NT2/D1 (cell line): ENCODE data around the gene SIRT2.
A peak's percentile ranks its signal among the peaks of the same experiment; 100 is the strongest.

Experiments
- DNase-seq: peaks from one replicate; pipeline ENCODE4 v3.0.0-alpha.2; 2011; ENCODE audit warnings: low read depth, low spot score
- H3K27me3 ChIP-seq: 2 replicates; pipeline ENCODE4 v1.6.0; 2011; ENCODE audit warnings: mild to moderate bottlenecking; ENCODE audit not compliant: insufficient read length, insufficient read depth
- H3K36me3 ChIP-seq: 2 replicates; pipeline ENCODE4 v1.6.1; 2011; ENCODE audit warnings: mild to moderate bottlenecking, low read length, mixed read lengths; ENCODE audit not compliant: insufficient read depth, insufficient read length
- H3K4me1 ChIP-seq: 2 replicates; pipeline ENCODE4 v1.5.1; 2011; ENCODE audit not compliant: insufficient read depth, insufficient read length
- H3K4me3 ChIP-seq: 2 replicates; pipeline ENCODE4 v1.5.1; 2011; ENCODE audit warnings: low read depth; ENCODE audit not compliant: insufficient read length
- H3K9ac ChIP-seq: 2 replicates; pipeline ENCODE4 v1.6.0; 2011; ENCODE audit warnings: low read depth; ENCODE audit not compliant: insufficient read length
- H3K9me3 ChIP-seq: 2 replicates; pipeline ENCODE4 v1.5.1; 2011; ENCODE audit warnings: mild to moderate bottlenecking, low read length; ENCODE audit not compliant: insufficient read depth
- SUZ12 ChIP-seq: IDR thresholded peaks from 2 replicates; pipeline ENCODE4 v1.6.1; 2011; ENCODE audit not compliant: insufficient read length, insufficient read depth; ENCODE audit errors: extremely low read depth
- YY1 ChIP-seq: IDR thresholded peaks from 2 replicates; pipeline ENCODE4 v1.6.1; 2011; ENCODE audit not compliant: insufficient read length, insufficient read depth
- ZNF274 ChIP-seq: IDR thresholded peaks from 2 replicates; pipeline ENCODE4 v1.6.1; 2011; ENCODE audit warnings: mild to moderate bottlenecking, low read depth, low read length

The SIRT2 gene

DNA sequence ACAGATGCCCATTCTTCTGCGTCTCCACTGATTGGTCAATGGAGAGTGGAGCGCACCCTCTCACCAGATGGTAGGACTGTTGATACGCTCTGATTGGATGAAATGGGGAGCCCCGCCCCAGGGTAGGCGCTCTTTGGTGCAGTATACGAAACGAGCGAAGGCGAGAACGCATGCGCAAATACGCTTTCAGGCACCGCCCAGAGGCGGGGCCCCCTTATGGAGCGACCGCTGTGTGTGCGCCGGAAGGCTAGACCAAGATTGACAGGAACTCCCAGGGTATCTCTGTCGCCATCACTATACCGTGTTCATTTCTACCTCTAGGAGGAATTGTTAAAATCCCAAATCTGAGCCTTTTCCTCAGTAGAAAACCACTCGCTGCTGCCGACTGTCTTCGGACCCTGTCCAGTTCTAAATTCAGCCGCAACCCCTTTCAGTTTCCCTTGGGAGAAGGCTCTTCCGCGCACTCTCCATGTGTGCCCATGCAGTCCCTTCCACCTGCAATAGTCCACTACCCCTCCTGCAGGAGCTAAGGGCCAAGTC lies 48.9 kb downstream of the SIRT2 start:
- DNase-seq, result no peak
- Histone ChIP-seq H3K4me3 (peak overlapping the region; percentile 71), H3K27me3 (no peaks in the 10 kb centered on the region), H3K36me3 (peaks cover 33% of the 10 kb centered on the region), H3K9ac (peak overlapping the region; percentile 88), H3K9me3 (no peaks in the 10 kb centered on the region), H3K4me1 (peaks cover 6% of the 10 kb centered on the region)
- TF ChIP-seq ZNF274, result no peak

- H3K4me3 ChIP-seq, result peak within 1 kb of the TSS; percentile 71
- peaks cover 6% of the 10 kb centered on the region for H3K4me1 ChIP-seq
- H3K9ac ChIP-seq, result peak within 1 kb of the TSS; percentile 89
- peak; percentile 98 for DNase-seq
- no peaks in the 10 kb centered on the region for H3K9me3 ChIP-seq
- H3K27me3 ChIP-seq, result no peaks in the 10 kb centered on the region
- H3K36me3 ChIP-seq, result peaks cover 38% of the 10 kb centered on the region
- TF ChIP-seq YY1 (no peak), SUZ12 (no peak), ZNF274 (no peak)
Measured at GRCh38 chr19:38849860-38850435, 49.5 kb downstream of the SIRT2 start, which contains the start of gene HNRNPL. TSS of gene HNRNPL (minus strand) at chr19:38849986. CDS start at chr19:38849966, 20 bp downstream.

DNA sequence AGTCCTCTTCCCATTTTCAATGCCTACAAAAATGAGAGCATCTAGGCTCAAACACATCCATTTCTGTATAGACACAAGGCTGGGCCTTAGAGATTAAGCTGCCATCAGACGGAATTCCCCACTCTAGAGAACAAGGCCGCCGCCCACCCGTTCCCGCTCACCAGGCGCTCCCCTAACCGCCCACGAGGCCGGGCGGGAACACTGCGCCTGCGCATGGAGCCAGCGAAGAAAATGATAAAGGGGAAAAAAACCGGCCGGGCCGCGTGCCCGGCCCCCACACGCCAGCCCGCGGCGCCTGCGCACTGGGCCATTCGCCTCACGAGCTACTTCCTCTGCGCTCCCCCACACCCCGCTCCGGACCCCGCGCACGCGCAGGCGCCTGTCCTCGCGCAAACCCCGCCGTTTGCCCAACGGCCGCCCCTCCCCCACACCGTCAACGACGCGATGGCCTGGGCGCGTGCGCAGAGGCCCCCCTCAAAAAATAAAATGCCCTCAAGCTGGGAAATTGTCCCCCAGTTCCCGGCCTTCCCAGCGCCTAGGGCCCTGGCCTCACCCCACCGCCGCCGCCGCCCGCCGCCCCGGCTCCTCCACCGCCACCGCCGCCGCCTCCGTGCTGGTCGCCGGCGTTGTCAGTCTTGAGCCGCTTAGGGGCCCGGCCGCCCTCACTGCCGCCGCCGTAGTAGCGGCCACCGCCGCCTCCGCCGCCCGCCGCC lies 50.1 kb downstream of the SIRT2 start:
- TF ChIP-seq SUZ12 (no peak), ZNF274 (no peak), YY1 (no peak)
- Histone ChIP-seq H3K4me3 (peak overlapping the region; percentile 69), H3K4me1 (peaks cover 6% of the 10 kb centered on the region), H3K9me3 (no peaks in the 10 kb centered on the region), H3K36me3 (peaks cover 45% of the 10 kb centered on the region), H3K9ac (peak overlapping the region; percentile 89), H3K27me3 (no peaks in the 10 kb centered on the region)
- DNase-seq, result peak; percentile 77

- Histone ChIP-seq H3K4me3 (peak overlapping the region; percentile 69), H3K9me3 (no peaks in the 10 kb centered on the region), H3K36me3 (peaks cover 53% of the 10 kb centered on the region), H3K4me1 (peaks cover 6% of the 10 kb centered on the region), H3K27me3 (no peaks in the 10 kb centered on the region), H3K9ac (peak overlapping the region; percentile 89)
- TF ChIP-seq YY1 (no peak), SUZ12 (no peak), ZNF274 (no peak)
- no peak for DNase-seq
Measured at GRCh38 chr19:38848299-38849146, 50.9 kb downstream of the SIRT2 start.

GRCh38 chr19:38846097-38846496 lies 53.3 kb downstream of the SIRT2 start:
- peaks cover 12% of the 10 kb centered on the region for H3K4me1 ChIP-seq
- no peak for TF ChIP-seq ZNF274
- TF ChIP-seq SUZ12, result no peak
- TF ChIP-seq YY1, result no peak
- H3K27me3 ChIP-seq, result no peaks in the 10 kb centered on the region
- no peak overlapping the region for H3K9ac ChIP-seq
- peaks cover 77% of the 10 kb centered on the region for H3K36me3 ChIP-seq
- no peaks in the 10 kb centered on the region for H3K9me3 ChIP-seq
- no peak for DNase-seq
- no peak overlapping the region for H3K4me3 ChIP-seq

DNA sequence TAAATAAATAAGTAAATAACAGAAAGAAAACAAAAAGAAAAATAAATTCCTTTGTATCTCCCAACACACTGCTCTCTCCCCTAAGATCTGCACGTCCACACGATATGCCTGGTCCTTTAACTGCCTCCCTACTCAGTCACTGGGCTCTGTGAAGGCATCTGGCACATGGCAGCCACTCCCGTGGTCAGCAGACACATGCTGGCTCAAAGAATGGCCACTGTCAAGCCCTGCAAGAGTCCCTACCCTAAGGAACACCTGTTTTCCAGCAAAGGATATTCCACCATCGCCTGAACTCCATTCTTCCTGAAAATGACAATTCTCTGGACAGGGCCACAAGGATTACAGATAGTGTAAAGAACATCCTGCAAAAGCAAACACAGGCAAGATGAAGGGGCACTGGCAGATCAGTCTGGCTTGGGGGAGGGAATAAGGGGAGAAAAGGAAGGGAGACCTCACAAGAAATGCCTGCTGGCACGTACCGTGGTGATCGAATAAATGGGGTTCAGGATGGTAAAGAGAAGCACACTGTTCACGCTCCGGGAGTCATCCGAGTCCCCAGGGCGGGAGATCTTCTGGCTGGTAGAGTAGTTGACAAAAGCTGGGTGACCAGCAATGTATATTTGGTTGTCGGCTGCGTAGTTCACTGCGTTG lies 53.9 kb downstream of the SIRT2 start:
- Histone ChIP-seq H3K4me1 (peaks cover 10% of the 10 kb centered on the region), H3K36me3 (peaks cover 83% of the 10 kb centered on the region), H3K9me3 (no peaks in the 10 kb centered on the region), H3K9ac (no peak overlapping the region), H3K27me3 (no peaks in the 10 kb centered on the region), H3K4me3 (no peak overlapping the region)
- no peak for DNase-seq
- TF ChIP-seq SUZ12 (no peak), ZNF274 (no peak), YY1 (no peak)

- H3K9me3 ChIP-seq, result no peaks in the 10 kb centered on the region
- no peak overlapping the region for H3K9ac ChIP-seq
- H3K4me1 ChIP-seq, result peaks cover 10% of the 10 kb centered on the region
- no peak for DNase-seq
- peaks cover 94% of the 10 kb centered on the region for H3K36me3 ChIP-seq
- TF ChIP-seq SUZ12 (no peak), YY1 (no peak), ZNF274 (no peak)
- no peaks in the 10 kb centered on the region for H3K27me3 ChIP-seq
- no peak overlapping the region for H3K4me3 ChIP-seq
Measured at GRCh38 chr19:38844093-38844686, 55.2 kb downstream of the SIRT2 start.
